Endothelial cell of umbilical vein (primary cell): ENCODE data around the gene SFT2D1. TPM values are rescaled to one million over a fixed set of nuclear protein-coding genes. Genes with fewer than 3 reads are reported as not detected.

Experiments used
- BruUV-seq: library from RNA; stranded (reverse); fragments of 400-500 nt; replicated peaks from 2 replicates; lab custom pipeline; 2021; lab: Mats Ljungman, UMichigan
- CTCF ChIA-PET: fragments of 300-600, 350-600 bp; sonication (Branson Sonifier 250); formaldehyde crosslinking; loops from one replicate; lab custom pipeline; 2021; ENCODE audit warnings: antibody characterized with exemption, inconsistent platforms; lab: Charles Lee
- POLR2A ChIA-PET: fragments of 300-600, 350-600 bp; sonication (Branson Sonifier 250); formaldehyde crosslinking; loops from one replicate; lab custom pipeline; 2021; ENCODE audit warnings: antibody characterized with exemption, inconsistent platforms; lab: Charles Lee
- DNase-seq: peaks from one replicate; pipeline ENCODE4 v3.0.0-alpha.2; 2011; ENCODE audit warnings: low read depth, low spot score
- FAIRE-seq: peaks from 2 replicates; lab custom pipeline; 2011; peaks lifted over from hg19 to GRCh38; lab: Jason Lieb, UNC
- H2AFZ ChIP-seq: 2 replicates; pipeline ENCODE4 v1.6.0; 2012; ENCODE audit warnings: low read depth, low read length, control low read depth, inconsistent platforms
- H3K27ac ChIP-seq: 2 replicates; pipeline ENCODE4 v1.5.1; 2011; ENCODE audit warnings: low read depth, mild to moderate bottlenecking, control low read depth, low read length, moderate library complexity; ENCODE audit not compliant: insufficient read depth
- H3K27me3 ChIP-seq, 2 experiments: 2 replicates each; pipeline versions ENCODE4 v1.6.0 to v1.6.1; 2011; ENCODE audit warnings: low read length in 2 of 2, mixed read lengths in 1 of 2; ENCODE audit not compliant: control insufficient read depth in 2 of 2, insufficient read depth in 2 of 2
- H3K36me3 ChIP-seq, 2 experiments: 2 replicates in 1 of 2; 3 replicates in 1 of 2; pipeline ENCODE4 v1.5.1; 2011; ENCODE audit warnings: low read length in 2 of 2, mild to moderate bottlenecking in 1 of 2, moderate library complexity in 1 of 2; ENCODE audit not compliant: control insufficient read depth in 2 of 2, insufficient read depth in 2 of 2; ENCODE audit errors: extremely low read depth in 1 of 2
- H3K4me1 ChIP-seq: 3 replicates; pipeline ENCODE4 v1.5.1; 2011; ENCODE audit warnings: mild to moderate bottlenecking, low read length; ENCODE audit not compliant: control insufficient read depth, insufficient read depth; ENCODE audit errors: extremely low read depth
- H3K4me2 ChIP-seq: 2 replicates; pipeline ENCODE4 v1.6.1; 2011; ENCODE audit warnings: low read length, control low read depth, mixed read lengths; ENCODE audit not compliant: insufficient read depth
- H3K4me3 ChIP-seq, 3 experiments: fragments of 200-600 bp in 1 of 3; sonication (generic), shearing (Covaris generic) in 1 of 3; replicated peaks in 1 of 3; 2 replicates each; pipeline ENCODE4 v1.5.1; 2011 to 2016; ENCODE audit warnings: control low read depth in 3 of 3, low read length in 3 of 3, mild to moderate bottlenecking in 2 of 3, inconsistent platforms in 1 of 3, low read depth in 1 of 3, moderate library complexity in 1 of 3; ENCODE audit not compliant: insufficient read depth in 1 of 3
- H3K79me2 ChIP-seq: 2 replicates; pipeline ENCODE4 v1.6.0; 2012; ENCODE audit warnings: low read length, inconsistent platforms; ENCODE audit not compliant: control insufficient read depth, insufficient read depth
- H3K9ac ChIP-seq: replicated peaks from 2 replicates; pipeline ENCODE3; 2011; ENCODE audit warnings: low read length, control low read depth; ENCODE audit not compliant: insufficient read depth; ENCODE audit errors: extremely low read depth
- H3K9me1 ChIP-seq: replicated peaks from 3 replicates; pipeline ENCODE4 v1.6.0; 2011; ENCODE audit warnings: mild to moderate bottlenecking, low read length; ENCODE audit not compliant: control insufficient read depth, insufficient read depth; ENCODE audit errors: extremely low read depth
- H3K9me3 ChIP-seq: replicated peaks from 2 replicates; pipeline ENCODE4 v1.5.1; 2012; ENCODE audit warnings: low read length, inconsistent platforms; ENCODE audit not compliant: control insufficient read depth, insufficient read depth
- H4K20me1 ChIP-seq: replicated peaks from 2 replicates; pipeline ENCODE3; 2011; ENCODE audit warnings: mild to moderate bottlenecking, low read length; ENCODE audit not compliant: control insufficient read depth, insufficient read depth; ENCODE audit errors: extremely low read depth
- EZH2 ChIP-seq: IDR thresholded peaks from 2 replicates; pipeline ENCODE4 v1.6.1; 2012; ENCODE audit warnings: borderline replicate concordance, low read depth, mild to moderate bottlenecking, moderate library complexity, low read length, inconsistent platforms; ENCODE audit not compliant: severe bottlenecking
- GATA2 ChIP-seq: IDR thresholded peaks from 2 replicates; pipeline ENCODE4 v1.7.0; 2011; ENCODE audit warnings: low read depth, mild to moderate bottlenecking, moderate library complexity, mixed read lengths, low read length; ENCODE audit not compliant: insufficient read length, insufficient read depth
- MAX ChIP-seq: IDR thresholded peaks from 2 replicates; pipeline ENCODE4 v1.6.1; 2011; ENCODE audit not compliant: insufficient read depth, insufficient read length
- MYC ChIP-seq: IDR thresholded peaks from one replicate; pipeline ENCODE4 v1.6.1; 2011; ENCODE audit warnings: mild to moderate bottlenecking, low read depth, low read length
- POLR2A ChIP-seq: IDR thresholded peaks from 2 replicates; pipeline ENCODE4 v1.6.1; 2012; ENCODE audit warnings: low read depth, mild to moderate bottlenecking, control low read depth, low read length
- dilution Hi-C: fragments of 300-500 bp; cut with MboI; formaldehyde crosslinking; loops from one replicate; pipeline ENCODE4 v1.15.0; 2019; ENCODE audit warnings: low sequenced_read_pairs; ENCODE audit not compliant: extremely low pct_ligation_motif_present
- intact Hi-C: fragments of 100-400 bp; cut with micrococcal nuclease; formaldehyde crosslinking; loops from one replicate; pipeline ENCODE4 v1.10.0; 2022
- polyA plus RNA-seq, 4 experiments: library from polyadenylated mRNA; depleted of rRNA in 3 of 4; stranded (reverse) in 3 of 4; unstranded in 1 of 4; fragments of >200 nt; gene quantifications; 2 replicates each; pipeline versions ENCODE4 v1.2.1 to v1.2.3, GENCODE V29; 2011 to 2012; ENCODE audit warnings: missing spikeins in 1 of 4
- total RNA-seq: library from RNA; stranded (reverse); gene quantifications from 2 replicates; pipeline ENCODE4 v1.2.3, GENCODE V29; 2021
- TF ChIP-seq, protein P1 (sequence below), 2 donors: IDR thresholded peaks; 1 replicate in 1 of 2; 2 replicates in 1 of 2; pipeline ENCODE4 v1.5.1; 2011; ENCODE audit warnings: low read length in 2 of 2, mild to moderate bottlenecking in 2 of 2, moderate library complexity in 2 of 2, control low read depth in 1 of 2, inconsistent platforms in 1 of 2, low read depth in 1 of 2; ENCODE audit not compliant: insufficient read depth in 1 of 2; ENCODE audit errors: extremely low read depth in 1 of 2

The SFT2D1 gene
- total and polyA plus RNA-seq, 2 donors (not counting 3 experiments of a cell fraction or from before 2014, with no cell fraction given) = 22.9 to 30.6 TPM

- no TSS peak for BruUV-seq
- peak overlapping the region; percentile 26 for H3K27ac ChIP-seq
- no peak overlapping the region for H3K9ac ChIP-seq
- DNase-seq (no peak), FAIRE-seq (no peak)
- H3K4me2 ChIP-seq = peak overlapping the region; percentile 48
- no peaks in the 10 kb centered on the region for H3K79me2 ChIP-seq
- H3K36me3 ChIP-seq = no peaks in the 10 kb centered on the region
- no peaks in the 10 kb centered on the region for H3K9me1 ChIP-seq
- ChIA-PET CTCF (interaction anchor here (2.2 to 3.1 kb wide), 2 partner anchors 12 to 15 kb away, joined by 5 to 25 read pairs; no protein-coding TSS in a partner anchor), POLR2A (no interaction called here)
- H3K27me3 ChIP-seq = no peaks in the 10 kb centered on the region
- dilution Hi-C loops (no loop called here), intact Hi-C loops (loop anchor here (1.0 kb wide), 2 partner anchors 17 to 24 kb away; partner anchors contain the start of gene SFT2D1)
- H3K4me3 ChIP-seq = no peak overlapping the region
- H2AFZ ChIP-seq = no peak overlapping the region
- H3K9me3 ChIP-seq = no peaks in the 10 kb centered on the region
- H3K4me1 ChIP-seq = peaks cover 17% of the 10 kb centered on the region
- TF ChIP-seq, protein P1, sequence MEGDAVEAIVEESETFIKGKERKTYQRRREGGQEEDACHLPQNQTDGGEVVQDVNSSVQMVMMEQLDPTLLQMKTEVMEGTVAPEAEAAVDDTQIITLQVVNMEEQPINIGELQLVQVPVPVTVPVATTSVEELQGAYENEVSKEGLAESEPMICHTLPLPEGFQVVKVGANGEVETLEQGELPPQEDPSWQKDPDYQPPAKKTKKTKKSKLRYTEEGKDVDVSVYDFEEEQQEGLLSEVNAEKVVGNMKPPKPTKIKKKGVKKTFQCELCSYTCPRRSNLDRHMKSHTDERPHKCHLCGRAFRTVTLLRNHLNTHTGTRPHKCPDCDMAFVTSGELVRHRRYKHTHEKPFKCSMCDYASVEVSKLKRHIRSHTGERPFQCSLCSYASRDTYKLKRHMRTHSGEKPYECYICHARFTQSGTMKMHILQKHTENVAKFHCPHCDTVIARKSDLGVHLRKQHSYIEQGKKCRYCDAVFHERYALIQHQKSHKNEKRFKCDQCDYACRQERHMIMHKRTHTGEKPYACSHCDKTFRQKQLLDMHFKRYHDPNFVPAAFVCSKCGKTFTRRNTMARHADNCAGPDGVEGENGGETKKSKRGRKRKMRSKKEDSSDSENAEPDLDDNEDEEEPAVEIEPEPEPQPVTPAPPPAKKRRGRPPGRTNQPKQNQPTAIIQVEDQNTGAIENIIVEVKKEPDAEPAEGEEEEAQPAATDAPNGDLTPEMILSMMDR (IDR thresholded peaks at IDR 0.05; ENCODE audit: extremely low read depth in 1 of 2, insufficient read depth in 1 of 2, low read depth in 1 of 2, low read length in 2 of 2) = no peak
- TF ChIP-seq POLR2A = no peak
- no peak for TF ChIP-seq GATA2
- no peak for TF ChIP-seq EZH2
- no peak for TF ChIP-seq MYC
- no peak for TF ChIP-seq MAX
- no peaks in the 10 kb centered on the region for H4K20me1 ChIP-seq
Measured at GRCh38 chr6:166365806-166366205, 23.5 kb upstream of the SFT2D1 start.
